Endodermal cell (in vitro differentiated cells): ENCODE measurements around the gene EIPR1. TPM values are rescaled to one million over a fixed set of nuclear protein-coding genes. Genes with fewer than 3 reads are reported as not detected.

Experiments
- DNase-seq: peaks from one replicate; pipeline ENCODE4 v3.0.0-alpha.2; 2017
- H3K27ac ChIP-seq: 2 replicates; pipeline ENCODE4 v1.5.1; 2013; ENCODE audit warnings: mild to moderate bottlenecking, low read depth, low read length, moderate library complexity
- H3K27me3 ChIP-seq: 2 replicates; pipeline ENCODE4 v1.6.1; 2013; ENCODE audit warnings: mild to moderate bottlenecking, low read length, moderate library complexity; ENCODE audit not compliant: insufficient read depth, control insufficient read depth, poor library complexity, severe bottlenecking
- H3K36me3 ChIP-seq: 2 replicates; pipeline ENCODE4 v1.7.0; 2013; ENCODE audit warnings: mild to moderate bottlenecking, low read length, moderate library complexity; ENCODE audit not compliant: control insufficient read depth, insufficient read depth
- H3K4me1 ChIP-seq: one replicate; pipeline ENCODE4 v1.7.0; 2013; ENCODE audit warnings: low read length; ENCODE audit not compliant: control insufficient read depth, insufficient read depth
- H3K4me3 ChIP-seq: 2 replicates; pipeline ENCODE4 v1.5.1; 2013; ENCODE audit warnings: mild to moderate bottlenecking, low read length, moderate library complexity
- H3K9ac ChIP-seq: 2 replicates; pipeline ENCODE4 v1.6.1; 2013; ENCODE audit warnings: mild to moderate bottlenecking, low read length, moderate library complexity; ENCODE audit not compliant: poor library complexity, severe bottlenecking; ENCODE audit errors: extremely low read depth
- H3K9me3 ChIP-seq: 2 replicates; pipeline ENCODE4 v1.6.1; 2013; ENCODE audit warnings: mild to moderate bottlenecking, low read length, moderate library complexity; ENCODE audit not compliant: control insufficient read depth
- H3K27ac Mint-ChIP-seq: 2 replicates; pipeline ENCODE4 v1.8.0; 2020; ENCODE audit warnings: mixed read lengths
- H3K27me3 Mint-ChIP-seq: 2 replicates; pipeline ENCODE4 v1.8.0; 2021; ENCODE audit warnings: mild to moderate bottlenecking, mixed read lengths; ENCODE audit not compliant: insufficient read depth
- H3K36me3 Mint-ChIP-seq: 2 replicates; pipeline ENCODE4 v1.8.0; 2020; ENCODE audit warnings: low read depth, mixed read lengths
- H3K4me1 Mint-ChIP-seq: 2 replicates; pipeline ENCODE4 v1.8.0; 2020; ENCODE audit warnings: mixed read lengths
- H3K4me3 Mint-ChIP-seq: 2 replicates; pipeline ENCODE4 v1.8.0; 2020; ENCODE audit warnings: mild to moderate bottlenecking, moderate library complexity, mixed read lengths
- H3K9me3 Mint-ChIP-seq: 2 replicates; pipeline ENCODE4 v1.8.0; 2020; ENCODE audit warnings: mild to moderate bottlenecking, mixed read lengths
- CTCF ChIP-seq: fragments of 200-600 bp; sonication (generic); conservative IDR thresholded peaks from 2 replicates; pipeline ENCODE4 v1.5.0; 2021; ENCODE audit warnings: antibody characterized with exemption, mild to moderate bottlenecking
- WGBS, 2 experiments: methylation state at CpG; one replicate each; pipeline versions ENCODE4 v1.1.5 to v1.1.7; 2013; ENCODE audit warnings: missing lambda C conversion rate in 2 of 2, mixed read lengths in 1 of 2; ENCODE audit not compliant: insufficient coverage in 1 of 2, insufficient read length in 1 of 2; 5-methylcytosine and 5-hydroxymethylcytosine counted together
- total RNA-seq, 2 donors: library from RNA; stranded (reverse); fragmentation: NEBNext Ultra II Directional in 1 of 2; extraction: Animal tissue kit (Norgen Biotek cat#: 25700) in 1 of 2; gene quantifications; 2 replicates in 1 of 2; 3 replicates in 1 of 2; pipeline ENCODE4 v1.2.1, GENCODE V29; 2021

EIPR1 gene
- total RNA-seq, 2 donors from 2014 or later: 30.1 to 36.8 TPM

GRCh38 chr2:3399381-3399780 is 21.8 kb upstream of the EIPR1 start:
- Mint-ChIP-seq H3K4me1 (peaks cover 12% of the 10 kb centered on the region), H3K27ac (peak overlapping the region; percentile 80), H3K9me3 (peaks cover 28% of the 10 kb centered on the region), H3K27me3 (no peaks in the 10 kb centered on the region), H3K4me3 (no peak overlapping the region), H3K36me3 (peaks cover 65% of the 10 kb centered on the region)
- H3K4me3 ChIP-seq: peak overlapping the region; percentile 39
- peak overlapping the region; percentile 69 for H3K27ac ChIP-seq
- no peaks in the 10 kb centered on the region for H3K27me3 ChIP-seq
- no peak for TF ChIP-seq CTCF
- H3K4me1 ChIP-seq: peaks cover 15% of the 10 kb centered on the region
- H3K9me3 ChIP-seq: peaks cover 24% of the 10 kb centered on the region
- DNase-seq: no peak
- H3K9ac ChIP-seq: peak overlapping the region; percentile 4
- H3K36me3 ChIP-seq: peaks cover 43% of the 10 kb centered on the region
- 57 to 62% methylated on average over 2 to 3 of the region's 3 CpGs for WGBS, 2 experiments

DNA sequence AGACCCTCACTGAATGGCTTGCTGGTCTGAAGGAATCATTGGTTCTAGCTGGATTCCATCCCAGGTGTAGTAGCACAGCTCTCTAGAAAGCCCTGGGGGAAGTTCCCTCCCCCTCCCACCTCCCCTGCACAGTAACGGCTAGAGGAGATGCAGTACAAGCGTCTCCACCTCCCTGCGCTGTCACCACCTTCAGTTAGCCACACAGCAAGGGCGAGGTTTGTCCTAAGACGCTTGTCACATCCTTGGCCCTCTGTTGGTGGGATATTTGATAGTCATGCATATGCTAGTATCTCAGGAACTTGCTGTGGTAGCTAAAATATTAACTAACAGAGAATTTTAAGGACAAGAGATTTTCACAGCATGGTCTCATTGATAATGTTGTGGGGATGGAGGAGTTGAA is 21.2 kb upstream of the EIPR1 start:
- peaks cover 66% of the 10 kb centered on the region for H3K36me3 Mint-ChIP-seq
- no peak overlapping the region for H3K4me3 Mint-ChIP-seq
- H3K27ac ChIP-seq: peak overlapping the region; percentile 69
- H3K27ac Mint-ChIP-seq: peak overlapping the region; percentile 7
- 77% methylated on average over 5 of the region's 5 CpGs; no CpG with 5 or more reads in 1 of the 2 experiments for WGBS, 2 experiments
- no peaks in the 10 kb centered on the region for H3K27me3 Mint-ChIP-seq
- DNase-seq: no peak
- peak overlapping the region; percentile 39 for H3K4me3 ChIP-seq
- peaks cover 29% of the 10 kb centered on the region for H3K9me3 Mint-ChIP-seq
- TF ChIP-seq CTCF: peak; percentile 47
- H3K9ac ChIP-seq: peak overlapping the region; percentile 4
- H3K9me3 ChIP-seq: peaks cover 24% of the 10 kb centered on the region
- peaks cover 45% of the 10 kb centered on the region for H3K36me3 ChIP-seq
- peaks cover 12% of the 10 kb centered on the region for H3K4me1 Mint-ChIP-seq
- H3K27me3 ChIP-seq: no peaks in the 10 kb centered on the region
- peaks cover 15% of the 10 kb centered on the region for H3K4me1 ChIP-seq

- peaks cover 15% of the 10 kb centered on the region for H3K4me1 ChIP-seq
- DNase-seq: no peak
- H3K4me3 ChIP-seq: no peak overlapping the region
- H3K36me3 ChIP-seq: peaks cover 38% of the 10 kb centered on the region
- no peak overlapping the region for H3K27ac ChIP-seq
- no peak overlapping the region for H3K4me3 Mint-ChIP-seq
- peaks cover 29% of the 10 kb centered on the region for H3K9me3 Mint-ChIP-seq
- H3K4me1 Mint-ChIP-seq: peaks cover 12% of the 10 kb centered on the region
- H3K9ac ChIP-seq: no peak overlapping the region
- TF ChIP-seq CTCF: no peak
- peaks cover 66% of the 10 kb centered on the region for H3K36me3 Mint-ChIP-seq
- H3K9me3 ChIP-seq: peaks cover 24% of the 10 kb centered on the region
- no peaks in the 10 kb centered on the region for H3K27me3 ChIP-seq
- H3K27me3 Mint-ChIP-seq: no peaks in the 10 kb centered on the region
- 100% methylated on average over 1 of the region's 1 CpG; no CpG with 5 or more reads in 1 of the 2 experiments for WGBS, 2 experiments
- H3K27ac Mint-ChIP-seq: no peak overlapping the region
Measured at GRCh38 chr2:3396920-3397559, 19.4 kb upstream of the EIPR1 start.
